ENCODE measurements around the gene C12orf50. TPM values are rescaled to one million over a fixed set of nuclear protein-coding genes. Genes with fewer than 3 reads are reported as not detected.

Gene C12orf50
- total and polyA plus RNA-seq, 2 of the 8 experiments (the other 6 are each of a cell fraction or from before 2014, with no cell fraction given): not detected

DNA sequence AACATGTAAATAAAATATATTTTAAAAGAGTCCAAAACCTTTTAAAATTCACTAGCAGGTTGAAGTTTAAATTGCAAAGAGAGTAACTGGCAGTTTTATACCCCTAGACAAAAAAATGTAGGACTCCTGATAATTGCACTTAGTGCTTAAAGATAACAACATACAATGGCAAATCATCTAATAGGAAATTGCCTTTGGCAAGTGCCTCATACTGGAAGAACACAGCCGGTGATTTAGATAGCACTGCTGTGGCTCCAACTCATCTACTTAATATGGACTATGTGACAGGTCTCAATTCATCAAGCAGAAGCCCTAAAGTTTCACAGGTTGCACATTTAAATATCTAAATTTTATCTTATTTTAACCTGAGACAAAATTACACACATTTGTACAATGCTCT lies 13.4 kb downstream of the C12orf50 start:
- no peak overlapping the region for H3K14ac ChIP-seq (ENCODE audit: insufficient read length)
- no peak for FAIRE-seq

More for the DNA sequence above, 13.4 kb downstream of the C12orf50 start:
- Histone ChIP-seq H3K23ac (ENCODE audit: insufficient read length) (no peak overlapping the region), H4K20me1 (replicated peaks in 1 of 2; ENCODE audit: control insufficient read depth in 1 of 2, insufficient read depth in 2 of 2, low read length in 2 of 2) (no peaks in the 10 kb centered on the region), H2BK15ac (ENCODE audit: low read length) (no peak overlapping the region), H2AFZ (ENCODE audit: low read length) (no peak overlapping the region), H2BK5ac (ENCODE audit: low read depth, low read length) (no peak overlapping the region), H3K4me3 (ENCODE audit: extremely low read depth in 1 of 4, insufficient read depth in 2 of 4, low read depth in 3 of 4, low read length in 4 of 4) (no peak overlapping the region), H3K9ac (replicated peaks in 1 of 4; ENCODE audit: extremely low read depth in 1 of 4, low read depth in 3 of 4, low read length in 3 of 4) (no peak overlapping the region), H3K79me2 (ENCODE audit: control insufficient read depth in 1 of 2, insufficient read depth in 2 of 2, low read length in 2 of 2) (no peaks in the 10 kb centered on the region), H2BK20ac (ENCODE audit: low read length) (no peak overlapping the region), H3K23me2 (ENCODE audit: low read depth, low read length) (no peaks in the 10 kb centered on the region), H3K9me3 (ENCODE audit: insufficient read depth in 2 of 2, low read depth in 1 of 2, low read length in 1 of 2) (peaks cover 6 to 15% of the 10 kb centered on the region in 2 experiments; a peak in 3 of 4 replicates), H4K8ac (ENCODE audit: extremely low read depth, insufficient read depth, low read length) (no peak overlapping the region), H3K36me3 (ENCODE audit: control insufficient read depth in 2 of 4, insufficient read depth in 4 of 4, low read length in 3 of 4) (no peaks in the 10 kb centered on the region), H2AK5ac (ENCODE audit: low read depth, low read length) (no peak overlapping the region), H3K4ac (replicated peaks; ENCODE audit: insufficient read length, low read depth, low read length) (no peak overlapping the region), H3K56ac (replicated peaks; ENCODE audit: insufficient read length, low read depth, low read length) (no peak overlapping the region), H3K4me1 (replicated peaks in 1 of 4; ENCODE audit: control insufficient read depth in 3 of 4, insufficient read depth in 4 of 4, low read length in 3 of 4) (no peaks in the 10 kb centered on the region), H3K27ac (ENCODE audit: low read depth, low read length) (no peak overlapping the region), H4K91ac (replicated peaks; ENCODE audit: insufficient read length, low read length) (no peak overlapping the region), H3K18ac (ENCODE audit: extremely low read depth, low read length) (no peak overlapping the region), H3K79me1 (ENCODE audit: low read depth, low read length) (no peaks in the 10 kb centered on the region), H2BK12ac (ENCODE audit: low read depth, low read length) (no peak overlapping the region), H2BK120ac (replicated peaks; ENCODE audit: low read depth, low read length) (no peak overlapping the region), H4K5ac (ENCODE audit: insufficient read length, low read depth, low read length) (no peak overlapping the region), H3K27me3 (replicated peaks in 1 of 4; ENCODE audit: control insufficient read depth in 3 of 4, extremely low read depth in 1 of 4, insufficient read depth in 3 of 4, low read length in 3 of 4) (no peaks in the 10 kb centered on the region), H3K4me2 (ENCODE audit: insufficient read depth in 1 of 2, low read depth in 2 of 2, low read length in 2 of 2) (no peak overlapping the region)
- TF ChIP-seq EP300 (IDR thresholded peaks at IDR 0.05; ENCODE audit: borderline replicate concordance in 1 of 2, low read depth in 2 of 2, low read length in 2 of 2) (no peak), SIRT6 (IDR thresholded peaks at IDR 0.05; ENCODE audit: low read length) (no peak), BRCA1 (IDR thresholded peaks at IDR 0.05; ENCODE audit: low read depth, low read length) (no peak), BACH1 (IDR thresholded peaks at IDR 0.05; ENCODE audit: low read length) (no peak), NANOG (IDR thresholded peaks at IDR 0.05; ENCODE audit: insufficient read depth, low read depth, low read length, poor library complexity, severe bottlenecking) (no peak), KDM4A (IDR thresholded peaks at IDR 0.05; ENCODE audit: low read depth, low read length, severe bottlenecking) (no peak), RAD21 (IDR thresholded peaks at IDR 0.05 in 1 of 2, conservative IDR thresholded peaks at IDR 0.05 in 1 of 2; ENCODE audit: low read depth in 2 of 2, low read length in 2 of 2) (no peak), SP4 (IDR thresholded peaks at IDR 0.05; ENCODE audit: low read length) (no peak), POLR2A (IDR thresholded peaks at IDR 0.05; ENCODE audit: control extremely low read depth in 1 of 2, low read depth in 2 of 2, low read length in 2 of 2) (no peak), BCL11A (IDR thresholded peaks at IDR 0.05; ENCODE audit: low read depth in 2 of 2, low read length in 2 of 2) (no peak), CBX5 (IDR thresholded peaks at IDR 0.05; ENCODE audit: low read depth, low read length) (no peak), CHD1 (IDR thresholded peaks at IDR 0.05; ENCODE audit: low read depth, low read length) (no peak), KDM5A (IDR thresholded peaks at IDR 0.05; ENCODE audit: low read length) (no peak)
- TF ChIP-seq, protein P1, sequence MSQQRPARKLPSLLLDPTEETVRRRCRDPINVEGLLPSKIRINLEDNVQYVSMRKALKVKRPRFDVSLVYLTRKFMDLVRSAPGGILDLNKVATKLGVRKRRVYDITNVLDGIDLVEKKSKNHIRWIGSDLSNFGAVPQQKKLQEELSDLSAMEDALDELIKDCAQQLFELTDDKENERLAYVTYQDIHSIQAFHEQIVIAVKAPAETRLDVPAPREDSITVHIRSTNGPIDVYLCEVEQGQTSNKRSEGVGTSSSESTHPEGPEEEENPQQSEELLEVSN (IDR thresholded peaks at IDR 0.05): no peak
- ChIA-PET CTCF (ENCODE audit: partially characterized antibody) (no interaction called here), POLR2A (ENCODE audit: partially characterized antibody) (no interaction called here)
- 84% methylated on average over 1 of the region's 1 CpG; no CpG with 5 or more reads in 1 of the 2 experiments for WGBS, 2 experiments (ENCODE audit: extremely low coverage in 1 of 2, insufficient coverage in 1 of 2, insufficient read length in 1 of 2, insufficient replicate concordance in 2 of 2, low coverage in 1 of 2, low lambda C conversion rate in 2 of 2, missing lambda C conversion rate in 1 of 2)
- no peak for DNase-seq (ENCODE audit: low read depth in 1 of 2, low spot score in 2 of 2)

Measured in H1 (cell line).